Measurements from ENCODE around the gene TIGD7.
A peak's percentile ranks its signal among the peaks of the same experiment; 100 is the strongest.

TIGD7 gene, protein sequence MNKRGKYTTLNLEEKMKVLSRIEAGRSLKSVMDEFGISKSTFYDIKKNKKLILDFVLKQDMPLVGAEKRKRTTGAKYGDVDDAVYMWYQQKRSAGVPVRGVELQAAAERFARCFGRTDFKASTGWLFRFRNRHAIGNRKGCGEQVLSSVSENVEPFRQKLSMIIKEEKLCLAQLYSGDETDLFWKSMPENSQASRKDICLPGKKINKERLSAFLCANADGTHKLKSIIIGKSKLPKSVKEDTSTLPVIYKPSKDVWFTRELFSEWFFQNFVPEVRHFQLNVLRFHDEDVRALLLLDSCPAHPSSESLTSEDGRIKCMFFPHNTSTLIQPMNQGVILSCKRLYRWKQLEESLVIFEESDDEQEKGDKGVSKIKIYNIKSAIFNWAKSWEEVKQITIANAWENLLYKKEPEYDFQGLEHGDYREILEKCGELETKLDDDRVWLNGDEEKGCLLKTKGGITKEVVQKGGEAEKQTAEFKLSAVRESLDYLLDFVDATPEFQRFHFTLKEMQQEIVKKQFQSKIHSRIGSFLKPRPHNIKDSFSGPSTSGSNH

DNA sequence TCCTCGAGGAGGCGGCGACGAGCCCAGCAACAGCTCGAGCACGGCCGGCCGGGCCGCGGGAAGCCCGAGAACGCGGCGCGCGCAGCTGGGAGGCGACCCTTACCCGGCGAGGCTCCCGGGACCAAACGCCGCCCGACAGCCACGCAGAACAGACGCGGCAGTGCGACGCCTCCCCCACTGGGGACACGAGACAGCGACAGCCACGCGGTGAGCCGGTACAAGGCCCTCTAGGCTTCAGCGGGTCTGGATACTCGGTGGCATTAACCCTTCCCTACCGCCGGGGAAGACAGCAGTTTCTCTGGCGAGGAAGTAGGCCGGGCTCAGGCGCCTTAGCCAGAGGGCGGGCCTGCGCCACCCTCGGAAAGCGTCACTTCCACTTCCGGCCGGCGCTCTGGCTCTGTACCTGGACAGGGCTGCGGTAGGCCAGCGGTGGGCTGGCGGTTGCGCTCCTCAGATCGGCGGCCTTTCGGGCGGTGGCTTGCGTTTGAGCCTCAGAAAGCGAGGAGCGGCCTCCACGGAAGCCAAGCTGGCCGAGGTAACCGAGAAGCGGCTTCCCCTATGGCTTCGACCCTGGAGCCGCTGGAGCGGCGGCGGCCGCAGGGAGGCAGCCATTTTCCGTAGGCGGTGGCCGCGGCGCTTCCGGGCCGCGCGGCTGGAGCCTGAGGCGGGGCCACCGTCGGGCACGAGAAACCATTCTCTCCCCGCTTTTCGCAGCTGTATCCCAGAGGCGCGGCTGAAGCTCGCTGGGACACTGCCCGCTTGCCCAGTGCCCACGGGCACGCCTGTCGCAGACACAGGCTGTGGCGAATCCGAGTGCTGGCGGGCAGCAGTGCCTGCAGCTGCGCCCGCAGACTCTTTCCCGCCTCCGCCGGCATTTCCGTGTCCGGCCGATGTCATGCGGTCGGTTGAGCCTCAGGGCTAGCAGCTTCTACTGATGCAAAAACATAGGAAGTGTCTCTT, at the start of gene TIGD7, which contains the start of gene ZNF75A:
Gene TIGD7 (minus strand): TSS at position 322 of the 960 bp plus-strand sequence. CDS start 4,816 bp downstream, outside the sequence.
Gene ZNF75A (plus strand): TSS at position 389 of the 960 bp plus-strand sequence. CDS start 2,932 bp downstream, outside the sequence.
- peak; percentile 68 for DNase-seq (ENCODE audit: low read depth, low spot score)

DNA sequence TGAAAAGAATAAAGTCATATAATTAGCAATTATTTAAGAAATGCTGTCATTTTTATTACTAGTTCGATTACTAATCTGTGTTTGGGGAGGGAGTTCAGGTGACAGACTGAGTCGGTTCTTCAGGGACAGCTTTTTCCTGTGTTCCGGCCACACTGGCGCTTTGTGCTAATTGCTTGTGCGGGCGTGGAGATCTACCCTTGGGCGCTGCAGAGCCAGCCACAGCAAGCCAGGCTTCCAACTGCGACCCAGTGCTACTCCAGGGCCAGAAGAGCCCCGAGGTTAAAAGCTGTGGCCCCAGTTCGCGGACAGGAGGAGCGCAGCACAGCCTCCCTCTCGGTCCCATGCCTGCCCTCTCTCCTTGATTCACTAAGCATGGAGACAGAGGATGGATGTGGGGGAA, 43.9 kb upstream of the TIGD7 start:
- no peak for DNase-seq (ENCODE audit: low read depth, low spot score)

DNA sequence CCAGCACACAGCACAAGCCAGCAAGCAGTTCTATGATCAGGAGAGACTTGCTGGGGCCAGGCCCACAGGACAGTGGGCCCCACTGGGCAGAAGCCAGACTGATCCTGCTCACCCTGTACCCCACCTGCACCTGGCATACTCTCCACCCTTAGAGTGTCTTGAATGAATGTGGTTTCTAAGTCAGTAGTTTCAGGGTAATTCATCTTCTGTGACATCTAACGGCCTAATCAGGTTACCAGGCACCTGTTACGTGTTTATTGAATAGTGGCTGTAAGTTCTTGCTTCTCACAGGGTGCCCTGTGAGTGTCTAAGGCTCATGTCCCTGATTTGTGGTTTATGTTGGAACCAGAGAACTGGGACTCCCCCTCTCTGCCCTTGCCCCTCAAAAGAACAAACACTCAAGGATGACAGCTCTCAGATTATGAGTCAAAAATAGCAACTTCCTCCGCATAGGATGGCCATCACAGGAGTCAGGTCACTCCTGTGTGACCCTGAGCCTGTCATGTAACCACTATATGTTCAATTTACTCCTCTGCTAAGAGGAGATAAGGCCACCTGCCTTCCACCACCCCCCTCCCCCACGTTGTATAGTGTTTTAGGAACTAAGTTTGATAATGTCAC, 43.4 kb upstream of the TIGD7 start:
- DNase-seq (ENCODE audit: low read depth, low spot score), result no peak

DNA sequence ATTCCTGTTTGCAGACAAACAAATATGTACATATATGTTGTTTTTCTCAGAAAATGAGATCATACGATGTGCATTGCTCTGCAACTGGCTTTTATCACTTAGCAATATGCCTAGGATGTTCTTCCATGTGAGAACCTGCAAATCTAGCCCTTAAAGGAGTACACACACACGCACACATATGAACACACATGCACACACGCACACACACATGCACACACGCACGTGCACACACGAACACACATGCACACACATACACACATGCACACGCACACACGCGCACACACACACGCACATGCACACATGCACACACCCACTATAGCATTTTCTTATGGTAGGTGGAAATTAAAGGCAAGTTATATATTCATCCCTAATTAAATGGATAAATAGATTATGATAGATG, 42.4 kb upstream of the TIGD7 start:
- no peak for DNase-seq (ENCODE audit: low read depth, low spot score)

DNA sequence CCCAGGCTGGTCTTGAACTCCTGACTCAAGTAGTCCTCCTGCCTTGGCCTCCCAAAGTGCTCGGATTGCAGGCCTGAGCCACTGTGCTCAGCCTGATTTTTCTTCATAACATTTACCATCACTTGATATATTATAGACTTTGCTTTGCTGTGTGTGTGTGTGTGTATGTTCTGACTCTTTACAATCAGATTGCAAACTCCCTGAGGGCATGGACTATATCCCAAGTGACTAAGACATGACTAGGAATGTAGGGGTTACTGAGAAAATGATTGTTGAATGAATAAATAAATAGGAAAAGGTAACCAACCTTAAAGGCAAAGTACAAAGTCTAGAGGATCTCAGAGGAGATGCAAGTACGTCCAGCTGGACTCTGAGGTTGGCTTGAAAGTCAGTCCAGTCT, 40.8 kb upstream of the TIGD7 start:
- no peak for DNase-seq (ENCODE audit: low read depth, low spot score)

DNA sequence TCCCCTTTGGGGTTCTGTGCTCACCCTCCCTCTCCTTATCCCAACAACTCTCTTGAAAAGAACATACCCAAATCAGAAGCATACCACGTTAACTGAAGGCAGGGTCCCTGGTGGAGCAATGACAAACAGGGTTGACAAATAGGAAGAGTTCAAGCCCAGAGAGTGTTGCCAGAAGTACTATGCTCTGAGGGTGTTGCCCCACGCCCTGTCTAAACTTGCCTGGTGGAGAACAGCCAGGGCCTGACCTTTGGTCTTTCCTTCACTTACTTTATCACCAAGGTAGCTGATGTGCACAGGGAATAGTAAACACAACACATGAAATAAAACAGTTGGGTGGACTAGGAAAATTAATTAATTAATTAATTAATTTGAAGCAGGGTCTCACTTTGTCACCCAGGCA, 23.4 kb upstream of the TIGD7 start:
- DNase-seq (ENCODE audit: low read depth, low spot score), result no peak

DNA sequence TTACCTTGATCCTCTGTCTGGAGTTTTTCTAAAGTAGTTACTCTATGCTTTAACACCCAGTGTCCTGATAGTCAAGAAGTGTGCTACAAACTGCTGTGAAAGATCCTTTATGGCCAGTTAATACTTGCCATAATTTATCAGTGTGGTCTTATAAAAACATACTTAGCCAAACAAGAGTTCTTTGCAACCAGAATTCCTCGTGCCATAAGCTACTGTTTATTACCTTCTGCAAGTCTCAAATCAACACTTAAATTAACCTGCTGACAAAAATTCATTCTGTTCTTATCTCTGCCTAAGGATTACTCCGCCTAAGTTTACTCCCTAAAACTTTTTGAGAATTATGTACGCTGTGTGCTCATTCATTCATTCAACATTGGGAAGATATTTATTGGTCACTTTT, 22.9 kb upstream of the TIGD7 start:
- DNase-seq (ENCODE audit: low read depth, low spot score), result no peak

DNA sequence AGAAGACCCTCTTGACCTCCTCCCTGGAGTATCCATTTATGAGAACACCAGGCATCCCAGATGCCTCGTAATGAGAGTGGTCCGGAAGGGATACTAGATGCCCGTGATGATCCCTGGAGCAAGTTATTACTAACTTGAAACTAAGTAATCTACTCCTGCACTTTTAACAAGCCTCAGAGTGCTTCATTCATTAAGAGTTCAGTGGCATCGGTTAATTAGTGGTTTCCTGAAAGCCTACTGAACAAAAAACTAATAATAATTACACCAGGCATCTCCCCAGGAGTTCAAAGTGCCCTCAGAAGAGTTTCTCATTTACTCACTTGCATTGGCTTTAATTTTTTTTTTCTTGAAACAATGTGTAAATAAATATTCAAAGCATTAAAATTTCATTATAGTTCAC, 22.3 kb upstream of the TIGD7 start:
- no peak for DNase-seq (ENCODE audit: low read depth, low spot score)

DNA sequence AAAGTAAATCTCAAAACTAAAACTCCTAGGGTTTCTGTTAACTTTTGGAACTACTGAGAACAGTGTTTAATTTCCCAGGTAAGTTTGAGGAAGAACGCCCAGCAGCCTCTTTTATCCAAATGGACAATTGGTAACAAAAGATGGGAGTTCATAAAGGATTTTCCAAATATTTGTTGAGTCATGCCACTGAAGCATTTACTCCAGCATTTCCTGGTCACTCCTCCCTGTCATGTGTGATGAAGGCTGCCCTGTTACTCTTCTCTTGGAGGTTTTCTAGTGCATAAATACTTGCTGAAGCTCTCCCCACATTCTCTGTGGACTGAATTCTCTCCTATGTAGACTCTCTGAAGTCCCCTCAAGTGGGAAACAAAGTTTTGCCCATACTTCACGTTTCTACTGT, 16.6 kb upstream of the TIGD7 start:
- no peak for DNase-seq (ENCODE audit: low read depth, low spot score)

DNA sequence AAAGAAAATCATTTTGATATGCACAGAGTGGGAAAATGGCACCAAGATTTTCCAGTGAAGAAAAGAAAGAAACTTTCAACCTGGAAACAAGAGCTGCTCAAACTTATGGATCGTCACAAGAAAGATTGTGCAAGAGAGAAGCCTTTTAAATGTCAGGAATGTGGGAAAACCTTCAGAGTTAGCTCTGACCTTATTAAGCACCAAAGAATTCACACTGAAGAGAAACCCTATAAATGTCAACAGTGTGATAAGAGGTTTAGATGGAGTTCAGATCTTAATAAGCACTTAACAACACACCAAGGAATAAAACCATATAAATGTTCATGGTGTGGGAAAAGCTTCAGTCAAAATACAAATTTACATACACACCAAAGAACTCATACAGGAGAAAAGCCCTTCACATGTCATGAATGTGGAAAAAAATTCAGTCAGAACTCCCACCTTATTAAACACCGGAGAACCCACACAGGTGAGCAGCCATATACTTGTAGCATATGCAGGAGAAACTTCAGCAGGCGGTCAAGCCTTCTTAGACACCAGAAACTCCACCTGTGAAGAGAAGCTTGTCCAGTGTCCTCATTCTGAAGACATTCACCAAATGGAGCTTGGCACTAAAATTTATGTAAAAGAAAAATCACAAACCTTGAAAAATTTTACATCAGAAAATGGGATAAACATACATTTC, 12.2 kb upstream of the TIGD7 start:
- no peak for DNase-seq (ENCODE audit: low read depth, low spot score)

DNA sequence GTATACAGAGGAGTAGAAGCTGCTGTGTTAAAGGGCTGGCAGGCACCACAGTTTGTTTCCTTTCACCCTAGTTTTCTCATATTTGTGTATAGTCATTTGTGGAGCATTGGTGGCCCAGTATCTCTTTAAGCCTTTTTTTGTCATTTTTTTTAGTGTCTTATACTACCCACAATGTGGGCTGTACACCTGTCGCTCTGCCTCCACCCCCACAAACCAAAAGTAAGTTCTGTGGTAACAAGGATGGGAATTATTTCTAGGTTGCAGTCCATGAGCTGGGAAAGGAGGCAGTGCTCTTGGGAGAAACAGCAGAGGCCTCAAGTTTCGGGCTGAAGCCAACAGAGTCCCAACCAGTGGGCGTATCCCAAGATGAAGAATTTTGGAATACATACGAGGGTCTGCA, 6.3 kb upstream of the TIGD7 start:
- DNase-seq (ENCODE audit: low read depth, low spot score), result no peak

DNA sequence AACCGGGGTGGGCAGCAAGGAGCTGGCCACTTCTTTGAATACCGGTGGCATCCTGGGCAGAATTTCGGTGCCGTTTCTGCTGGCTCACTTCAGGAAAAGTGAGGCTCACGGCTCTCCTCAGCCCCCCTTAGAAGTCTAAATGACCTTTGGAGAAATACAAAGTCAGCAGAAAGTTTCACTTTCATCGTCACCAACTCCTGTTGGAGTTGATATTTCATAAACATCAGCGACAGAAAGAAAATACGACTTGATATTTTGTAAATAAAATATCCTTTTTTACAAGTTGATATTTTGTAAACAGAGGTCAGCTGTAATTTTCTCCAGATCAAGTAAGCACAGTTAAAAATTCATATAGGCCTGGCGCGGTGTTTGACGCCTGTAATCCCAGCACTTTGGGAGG, 848 bp upstream of the TIGD7 start:
- DNase-seq (ENCODE audit: low read depth, low spot score), result no peak

DNA sequence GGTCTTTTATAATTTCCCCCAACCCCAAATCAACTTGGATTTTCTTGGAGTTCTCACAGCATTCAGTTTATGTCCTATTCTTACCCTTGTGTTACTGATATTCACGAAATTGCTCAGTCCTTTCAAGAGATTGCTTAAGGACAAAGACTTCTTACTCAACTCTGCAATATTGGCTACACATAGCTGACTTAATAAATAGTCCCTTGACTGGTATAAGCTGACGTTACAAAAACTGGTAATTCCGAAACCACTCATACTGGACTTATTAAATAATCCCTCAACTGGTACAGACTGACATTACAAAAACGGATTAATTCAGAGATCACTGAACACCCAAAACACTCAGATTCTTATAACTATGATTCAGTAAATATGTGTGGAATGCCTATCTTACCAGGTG, 860 bp downstream of the TIGD7 start:
- no peak for DNase-seq (ENCODE audit: low read depth, low spot score)

DNA sequence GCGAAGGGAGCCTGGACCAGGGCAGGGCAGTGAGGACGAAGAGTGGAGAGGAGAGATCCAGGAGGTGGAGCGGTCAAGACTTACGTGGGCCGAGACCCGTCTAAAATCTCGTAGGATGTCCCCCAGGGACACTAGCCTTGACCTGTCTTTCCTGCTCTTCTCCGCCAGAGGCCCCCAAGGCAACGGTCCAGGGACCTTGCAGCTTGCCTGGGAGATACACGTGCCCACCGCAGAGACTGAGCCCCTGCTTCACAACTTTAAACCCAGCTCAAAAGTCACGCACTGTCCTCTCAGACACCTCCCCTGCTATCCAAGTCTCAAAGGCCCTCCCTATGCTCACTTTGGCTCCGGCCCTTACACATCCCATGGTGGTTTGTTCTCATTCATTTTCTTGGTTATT, 9.4 kb downstream of the TIGD7 start:
- DNase-seq (ENCODE audit: low read depth, low spot score), result no peak

DNA sequence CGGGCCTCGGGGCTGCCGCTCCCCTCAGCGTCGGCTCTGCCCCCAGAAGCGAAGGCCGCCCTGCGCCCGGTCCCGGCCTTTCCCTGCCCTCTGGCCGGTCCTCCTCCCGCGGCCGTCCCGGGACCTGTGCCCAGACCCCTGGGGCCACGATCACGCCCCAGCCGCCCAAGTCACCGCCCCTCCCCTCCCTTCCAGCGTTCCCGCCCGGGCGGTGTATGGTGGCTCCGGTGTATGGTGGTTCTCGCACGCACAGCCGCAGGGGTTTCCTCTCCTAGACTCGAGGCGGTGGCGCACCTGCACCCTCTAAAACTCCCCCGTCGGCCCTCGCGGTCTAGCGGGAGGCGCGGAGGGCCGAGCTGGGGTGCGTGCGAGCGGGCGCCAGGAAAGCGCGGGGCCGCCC, 10.0 kb downstream of the TIGD7 start:
- no peak for DNase-seq (ENCODE audit: low read depth, low spot score)

DNA sequence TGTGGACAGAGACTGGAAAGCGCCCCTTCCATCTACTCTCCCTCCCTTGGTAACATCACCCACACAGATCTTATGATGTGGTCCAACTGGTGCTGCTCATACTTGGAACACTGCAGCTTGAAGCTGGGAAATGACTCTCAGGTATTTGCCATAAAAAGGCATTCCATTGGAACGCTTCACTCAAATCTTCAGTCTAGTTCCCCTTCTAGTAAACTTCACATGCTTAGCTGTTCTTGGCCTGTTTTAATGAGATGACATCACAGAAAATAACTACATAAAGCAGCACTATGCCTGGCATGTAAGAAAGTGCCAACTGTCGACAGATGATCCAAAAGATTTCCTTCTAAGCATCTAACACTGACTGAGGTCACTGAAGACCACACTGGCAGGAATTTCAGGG, 12.6 kb downstream of the TIGD7 start:
- no peak for DNase-seq (ENCODE audit: low read depth, low spot score)

DNA sequence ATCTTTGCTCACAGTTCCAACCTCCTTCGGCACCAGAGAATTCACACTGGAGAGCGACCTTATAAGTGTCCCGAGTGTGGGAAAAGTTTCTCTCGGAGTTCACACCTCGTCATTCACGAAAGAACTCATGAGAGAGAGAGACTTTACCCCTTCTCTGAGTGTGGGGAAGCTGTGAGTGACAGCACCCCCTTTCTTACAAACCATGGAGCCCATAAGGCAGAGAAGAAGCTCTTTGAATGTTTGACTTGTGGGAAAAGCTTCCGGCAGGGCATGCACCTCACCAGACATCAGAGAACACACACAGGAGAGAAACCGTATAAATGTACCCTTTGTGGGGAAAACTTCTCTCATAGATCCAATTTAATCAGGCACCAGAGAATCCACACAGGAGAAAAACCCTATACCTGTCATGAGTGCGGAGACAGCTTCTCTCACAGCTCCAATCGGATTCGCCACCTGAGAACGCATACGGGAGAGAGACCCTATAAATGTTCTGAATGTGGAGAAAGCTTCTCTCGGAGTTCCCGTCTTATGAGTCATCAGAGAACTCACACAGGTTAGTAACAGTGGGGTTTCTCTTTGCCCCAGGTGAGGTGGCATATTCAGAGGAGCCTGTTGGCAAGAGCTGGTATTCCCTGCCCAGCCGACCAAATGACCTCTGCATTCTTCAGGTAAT, 15.1 kb downstream of the TIGD7 start:
- DNase-seq (ENCODE audit: low read depth, low spot score), result no peak

DNA sequence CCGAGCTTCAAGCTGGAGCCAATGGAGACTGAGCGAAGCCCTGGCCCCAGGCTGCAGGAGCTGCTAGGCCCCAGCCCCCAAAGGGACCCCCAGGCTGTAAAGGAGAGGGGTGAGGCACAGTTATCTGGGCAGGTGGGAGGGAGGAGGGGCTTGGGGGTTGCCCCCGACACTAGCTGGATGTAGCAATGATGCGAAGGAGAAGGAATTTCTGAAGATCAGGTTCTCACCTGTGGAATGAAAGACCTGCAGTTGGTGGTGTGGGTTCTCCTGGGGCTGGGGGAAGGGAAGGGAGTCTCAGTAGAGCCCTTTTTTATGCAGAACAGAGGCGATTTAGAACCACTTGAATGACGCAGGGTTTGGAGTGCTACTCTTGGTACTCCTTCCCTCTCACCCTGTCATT, 20.1 kb downstream of the TIGD7 start:
- no peak for DNase-seq (ENCODE audit: low read depth, low spot score)

DNA sequence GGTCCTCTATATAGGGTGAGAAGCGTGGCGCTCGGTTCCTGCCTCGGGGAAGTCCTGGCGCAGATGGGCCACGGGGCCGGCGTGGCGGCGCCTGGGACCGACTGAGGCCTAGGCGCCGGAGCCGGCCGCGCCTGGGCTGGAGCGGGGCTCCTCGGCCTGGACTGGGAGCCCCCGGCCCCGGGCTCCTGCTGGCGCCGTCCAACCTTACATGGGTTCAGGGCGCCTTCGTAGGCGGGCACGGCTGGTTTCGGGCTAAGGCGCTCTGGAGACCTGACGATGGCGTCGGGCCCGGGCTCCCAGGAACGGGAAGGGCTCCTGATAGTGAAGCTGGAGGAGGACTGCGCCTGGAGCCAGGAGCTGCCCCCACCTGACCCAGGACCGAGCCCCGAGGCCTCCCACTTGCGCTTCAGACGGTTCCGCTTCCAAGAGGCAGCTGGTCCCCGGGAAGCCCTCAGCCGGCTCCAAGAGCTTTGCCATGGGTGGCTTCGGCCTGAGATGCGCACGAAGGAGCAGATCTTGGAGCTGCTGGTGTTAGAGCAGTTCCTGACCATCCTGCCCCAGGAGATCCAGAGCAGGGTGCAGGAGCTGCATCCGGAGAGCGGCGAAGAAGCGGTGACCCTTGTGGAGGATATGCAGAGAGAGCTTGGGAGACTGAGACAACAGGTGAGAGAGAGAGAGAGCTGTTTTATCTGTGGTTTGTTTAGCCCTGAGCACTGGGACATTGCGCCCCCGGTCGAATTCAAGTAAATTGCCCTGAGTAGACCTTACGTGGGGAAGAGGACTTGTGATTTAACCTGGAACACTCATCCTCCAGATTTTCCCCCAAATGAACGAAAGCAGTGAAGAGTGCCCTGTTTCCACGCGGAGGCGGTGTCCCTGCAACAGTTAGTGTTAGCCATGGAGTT, 21.4 kb downstream of the TIGD7 start:
- no peak for DNase-seq (ENCODE audit: low read depth, low spot score)
